ENCODE data around the gene SYCP2L.
A peak's percentile ranks its signal among the peaks of the same experiment; 100 is the strongest.
"Not testable (repeated sequence)": the region's sequence is repeated elsewhere in the genome, so short reads cannot be mapped to it uniquely, and the experiment has no call there.

The SYCP2L gene

DNA sequence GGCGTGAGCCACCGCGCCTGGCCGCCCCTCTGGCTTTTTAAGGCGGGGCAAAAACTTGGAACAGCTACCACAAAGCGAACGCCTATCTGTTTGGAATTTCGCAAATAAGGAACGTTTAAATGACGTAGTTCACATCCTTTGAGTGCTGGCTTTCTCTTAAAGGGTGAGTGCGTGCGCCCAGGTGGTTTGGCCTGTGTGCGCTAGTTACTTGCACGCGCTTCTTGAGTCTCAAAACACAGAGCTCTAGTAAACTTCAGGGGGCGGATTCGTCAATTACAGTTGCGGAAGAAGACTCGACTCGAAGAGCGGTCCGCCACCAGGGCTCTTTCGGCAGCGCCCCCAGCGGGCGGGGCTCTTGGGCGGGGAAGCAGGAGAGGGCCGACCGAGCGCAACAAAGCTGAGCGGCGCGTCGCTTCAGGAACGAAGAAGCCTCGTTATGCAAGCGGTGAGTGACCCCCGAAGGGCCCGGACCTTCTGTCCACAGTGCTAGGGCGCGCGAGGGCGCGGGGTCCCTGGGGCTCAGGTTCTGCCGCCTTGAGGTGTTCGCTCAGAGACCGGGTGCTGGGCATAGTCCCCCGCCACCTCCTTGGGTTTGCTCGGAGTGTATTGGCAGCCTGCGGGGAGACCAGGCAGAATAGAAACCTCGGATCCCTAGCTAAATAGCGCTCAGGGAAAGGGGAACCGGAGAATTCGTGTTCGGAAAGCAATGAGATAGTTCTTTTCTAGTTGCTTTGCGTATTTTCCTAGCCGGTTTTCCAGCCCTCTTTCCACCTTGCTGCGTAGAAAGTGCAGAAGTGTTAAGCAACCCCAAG is at the start of gene SYCP2L:
TSS of gene SYCP2L (plus strand) at position 362 of the 812 bp plus-strand sequence. CDS start at position 437, 75 bp downstream.
- Histone ChIP-seq H3K4me3 (ENCODE audit: low read depth, low read length) (peak within 1 kb of the TSS; percentile 22; the same call in 1 of the 2 replicates), H3K27ac (ENCODE audit: low read depth, low read length) (no peak within 1 kb of the TSS), H3K79me2 (ENCODE audit: control insufficient read depth, insufficient read depth, low read length, unreplicated experiment) (no peaks in the 10 kb centered on the region)

GRCh38 chr6:10837622-10837994 is 49.2 kb upstream of the SYCP2L start:
- H3K27ac ChIP-seq (ENCODE audit: low read depth, low read length): no peak overlapping the region
- peaks cover 76% of the 10 kb centered on the region for H3K27me3 ChIP-seq (ENCODE audit: insufficient read depth, low read length)
- peak overlapping the region; percentile 73 for H3K4me3 ChIP-seq (ENCODE audit: low read depth, low read length)
- H3K36me3 ChIP-seq (ENCODE audit: insufficient read depth, low read length): no peaks in the 10 kb centered on the region
- H3K79me2 ChIP-seq (ENCODE audit: control insufficient read depth, insufficient read depth, low read length, unreplicated experiment): no peaks in the 10 kb centered on the region
- H2AFZ ChIP-seq (ENCODE audit: low read length, unreplicated experiment): peak overlapping the region; percentile 58
- no peaks in the 10 kb centered on the region for H3K4me1 ChIP-seq (ENCODE audit: control insufficient read depth, insufficient read depth, low read length, unreplicated experiment)

More for the DNA sequence above, at the start of gene SYCP2L:
- Histone ChIP-seq H3K4me1 (ENCODE audit: control insufficient read depth, insufficient read depth, low read length, unreplicated experiment) (no peaks in the 10 kb centered on the region), H3K36me3 (ENCODE audit: insufficient read depth, low read length) (no peaks in the 10 kb centered on the region), H3K27me3 (ENCODE audit: insufficient read depth, low read length) (peaks cover 79% of the 10 kb centered on the region), H2AFZ (ENCODE audit: low read length, unreplicated experiment) (no peak within 1 kb of the TSS)

DNA sequence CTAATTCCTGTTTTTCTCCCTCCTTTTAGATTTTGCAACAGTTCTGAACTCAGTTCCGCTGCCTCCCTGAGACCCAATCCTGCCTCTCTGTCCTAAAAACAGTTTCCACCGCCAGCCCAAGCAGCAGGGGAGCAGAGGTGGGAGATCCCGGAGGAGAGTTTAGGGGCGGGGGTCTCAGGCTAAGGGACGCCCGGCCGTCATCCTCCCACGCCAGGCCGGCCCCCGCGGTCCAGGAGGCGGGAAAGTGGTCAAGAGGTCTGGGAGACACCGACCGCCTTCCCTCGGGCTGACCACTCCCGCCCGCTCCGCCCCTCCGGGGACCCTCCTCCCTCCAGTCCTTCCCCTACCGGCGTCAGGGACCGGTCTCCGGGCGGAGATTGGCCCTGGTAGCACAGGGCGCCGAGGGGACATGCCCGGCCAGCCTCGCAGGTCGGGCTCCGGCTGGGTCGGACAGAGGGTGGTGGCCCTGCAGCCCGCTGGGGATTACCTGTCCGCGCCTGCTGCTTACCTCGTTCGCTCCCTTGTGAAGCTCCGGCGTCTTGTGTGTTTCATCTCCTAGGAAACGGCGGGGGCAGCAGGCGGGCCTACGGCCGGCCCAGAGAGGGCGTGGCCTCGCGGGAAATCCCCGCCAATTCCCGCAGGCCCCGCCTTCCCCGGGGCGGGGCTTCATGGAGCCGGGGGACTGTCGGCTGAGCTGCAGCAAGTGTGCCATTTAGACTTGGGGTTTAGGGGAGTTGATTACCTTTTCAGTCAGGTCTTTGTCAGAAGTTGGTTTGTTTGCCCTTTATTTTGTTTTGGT is 48.7 kb upstream of the SYCP2L start, which contains the start of gene MAK:
TSS of gene MAK (minus strand) at position 545 of the 799 bp plus-strand sequence. CDS start 7,891 bp downstream, outside the sequence.
- Histone ChIP-seq H2AFZ (ENCODE audit: low read length, unreplicated experiment) (peak within 1 kb of the TSS; percentile 61), H3K36me3 (ENCODE audit: insufficient read depth, low read length) (no peaks in the 10 kb centered on the region), H3K4me3 (ENCODE audit: low read depth, low read length) (peak within 1 kb of the TSS; percentile 73), H3K27ac (ENCODE audit: low read depth, low read length) (no peak within 1 kb of the TSS), H3K79me2 (ENCODE audit: control insufficient read depth, insufficient read depth, low read length, unreplicated experiment) (no peaks in the 10 kb centered on the region), H3K27me3 (ENCODE audit: insufficient read depth, low read length) (peaks cover 79% of the 10 kb centered on the region), H3K4me1 (ENCODE audit: control insufficient read depth, insufficient read depth, low read length, unreplicated experiment) (no peaks in the 10 kb centered on the region)

GRCh38 chr6:10838794-10839333 is 48.0 kb upstream of the SYCP2L start:
- no peak overlapping the region for H3K27ac ChIP-seq (ENCODE audit: low read depth, low read length)
- H3K79me2 ChIP-seq (ENCODE audit: control insufficient read depth, insufficient read depth, low read length, unreplicated experiment): no peaks in the 10 kb centered on the region
- no peak overlapping the region for H2AFZ ChIP-seq (ENCODE audit: low read length, unreplicated experiment)
- H3K4me1 ChIP-seq (ENCODE audit: control insufficient read depth, insufficient read depth, low read length, unreplicated experiment): no peaks in the 10 kb centered on the region
- no peaks in the 10 kb centered on the region for H3K36me3 ChIP-seq (ENCODE audit: insufficient read depth, low read length)
- H3K27me3 ChIP-seq (ENCODE audit: insufficient read depth, low read length): peaks cover 85% of the 10 kb centered on the region
- peak overlapping the region; percentile 73 for H3K4me3 ChIP-seq (ENCODE audit: low read depth, low read length)

GRCh38 chr6:10843554-10843953 is 43.3 kb upstream of the SYCP2L start:
- no peaks in the 10 kb centered on the region for H3K36me3 ChIP-seq (ENCODE audit: insufficient read depth, low read length)
- no peak overlapping the region for H3K4me3 ChIP-seq (ENCODE audit: low read depth, low read length)

GRCh38 chr6:10847684-10848083 is 39.2 kb upstream of the SYCP2L start:
- no peak overlapping the region for H3K27ac ChIP-seq (ENCODE audit: low read depth, low read length)
- H2AFZ ChIP-seq (ENCODE audit: low read length, unreplicated experiment): no peak overlapping the region
- H3K27me3 ChIP-seq (ENCODE audit: insufficient read depth, low read length): peaks cover 23% of the 10 kb centered on the region
- no peak overlapping the region for H3K4me3 ChIP-seq (ENCODE audit: low read depth, low read length)
- no peaks in the 10 kb centered on the region for H3K36me3 ChIP-seq (ENCODE audit: insufficient read depth, low read length)
- no peaks in the 10 kb centered on the region for H3K79me2 ChIP-seq (ENCODE audit: control insufficient read depth, insufficient read depth, low read length, unreplicated experiment)
- H3K4me1 ChIP-seq (ENCODE audit: control insufficient read depth, insufficient read depth, low read length, unreplicated experiment): no peaks in the 10 kb centered on the region

More at GRCh38 chr6:10843554-10843953, 43.3 kb upstream of the SYCP2L start:
- Histone ChIP-seq H3K27me3 (ENCODE audit: insufficient read depth, low read length) (peaks cover 46% of the 10 kb centered on the region), H3K27ac (ENCODE audit: low read depth, low read length) (no peak overlapping the region), H2AFZ (ENCODE audit: low read length, unreplicated experiment) (no peak overlapping the region), H3K4me1 (ENCODE audit: control insufficient read depth, insufficient read depth, low read length, unreplicated experiment) (no peaks in the 10 kb centered on the region), H3K79me2 (ENCODE audit: control insufficient read depth, insufficient read depth, low read length, unreplicated experiment) (no peaks in the 10 kb centered on the region)

DNA sequence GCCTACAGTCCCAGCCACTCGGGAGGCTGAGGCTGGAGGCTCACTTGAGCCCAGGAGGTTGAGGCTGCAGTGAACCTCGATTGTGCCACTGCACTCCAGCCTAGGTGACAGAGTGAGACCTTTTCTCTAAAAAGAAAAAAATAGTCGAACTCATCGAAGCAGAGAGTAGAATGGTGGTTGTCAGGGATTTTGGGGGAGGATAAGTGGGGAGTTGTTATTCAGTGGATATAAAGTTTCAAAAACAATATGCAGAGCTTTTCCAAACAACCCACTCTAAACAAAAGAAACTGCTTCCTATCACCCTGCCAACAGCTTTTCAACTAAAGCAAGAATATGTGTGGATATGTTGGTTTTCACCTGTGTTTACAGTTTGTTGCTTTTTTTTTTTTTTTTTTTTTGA is 37.0 kb upstream of the SYCP2L start:
- Histone ChIP-seq H2AFZ (ENCODE audit: low read length, unreplicated experiment) (no peak overlapping the region), H3K4me3 (ENCODE audit: low read depth, low read length) (no peak overlapping the region), H3K4me1 (ENCODE audit: control insufficient read depth, insufficient read depth, low read length, unreplicated experiment) (no peaks in the 10 kb centered on the region), H3K27ac (ENCODE audit: low read depth, low read length) (no peak overlapping the region), H3K36me3 (ENCODE audit: insufficient read depth, low read length) (no peaks in the 10 kb centered on the region), H3K27me3 (ENCODE audit: insufficient read depth, low read length) (peaks cover 12% of the 10 kb centered on the region), H3K79me2 (ENCODE audit: control insufficient read depth, insufficient read depth, low read length, unreplicated experiment) (no peaks in the 10 kb centered on the region)

DNA sequence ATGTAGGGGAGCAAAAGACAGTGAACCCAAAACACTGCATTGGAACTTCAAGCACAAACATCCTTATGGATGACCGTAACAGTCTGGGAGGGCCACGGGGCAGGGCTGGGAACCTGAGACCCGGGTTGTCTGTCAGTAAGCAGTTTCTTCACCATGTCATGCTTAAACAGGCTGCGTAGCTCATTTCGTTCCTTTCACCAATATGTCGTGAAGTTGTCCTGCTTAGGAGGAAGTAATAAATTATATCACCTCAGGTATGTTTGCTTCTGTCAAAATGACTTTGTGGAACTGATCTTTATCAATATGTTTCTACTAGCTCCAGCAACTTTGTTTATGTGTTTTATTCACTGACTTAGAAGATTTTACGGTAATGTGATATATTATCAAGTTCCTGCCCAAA is 36.1 kb upstream of the SYCP2L start:
- Histone ChIP-seq H3K27ac (ENCODE audit: low read depth, low read length) (no peak overlapping the region), H3K4me3 (ENCODE audit: low read depth, low read length) (no peak overlapping the region), H3K27me3 (ENCODE audit: insufficient read depth, low read length) (peaks cover 12% of the 10 kb centered on the region), H3K4me1 (ENCODE audit: control insufficient read depth, insufficient read depth, low read length, unreplicated experiment) (no peaks in the 10 kb centered on the region), H3K79me2 (ENCODE audit: control insufficient read depth, insufficient read depth, low read length, unreplicated experiment) (no peaks in the 10 kb centered on the region), H2AFZ (ENCODE audit: low read length, unreplicated experiment) (no peak overlapping the region), H3K36me3 (ENCODE audit: insufficient read depth, low read length) (no peaks in the 10 kb centered on the region)

- no peaks in the 10 kb centered on the region for H3K4me1 ChIP-seq (ENCODE audit: control insufficient read depth, insufficient read depth, low read length, unreplicated experiment)
- no peak overlapping the region for H2AFZ ChIP-seq (ENCODE audit: low read length, unreplicated experiment)
- no peaks in the 10 kb centered on the region for H3K36me3 ChIP-seq (ENCODE audit: insufficient read depth, low read length)
These were observed 34.4 kb upstream of the SYCP2L start for GRCh38 chr6:10852361-10852960.

DNA sequence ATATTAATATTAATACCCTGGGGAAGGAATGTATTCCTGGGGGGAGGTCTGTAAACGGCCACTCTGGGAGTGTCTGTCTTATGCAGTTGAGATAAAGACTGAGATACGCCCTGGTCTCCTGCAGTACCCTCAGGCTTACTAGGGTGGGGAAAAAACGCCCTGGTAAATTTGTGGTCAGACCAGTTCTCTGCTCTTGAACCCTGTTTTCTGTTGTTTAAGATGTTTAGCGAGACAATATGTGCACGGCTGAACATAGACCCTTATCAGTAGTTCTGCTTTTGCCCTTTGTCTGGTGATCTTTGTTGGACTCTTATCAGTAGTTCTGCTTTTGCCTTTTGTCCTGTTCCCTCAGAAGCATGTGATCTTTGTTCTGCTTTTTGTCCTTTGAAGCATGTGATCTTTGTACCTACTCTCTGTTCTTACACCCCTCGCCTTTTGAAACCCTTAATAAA is 33.0 kb upstream of the SYCP2L start:
- not testable (repeated sequence) for H2AFZ ChIP-seq (ENCODE audit: low read length, unreplicated experiment); H3K4me3 ChIP-seq (ENCODE audit: low read depth, low read length); H3K36me3 ChIP-seq (ENCODE audit: insufficient read depth, low read length); H3K27ac ChIP-seq (ENCODE audit: low read depth, low read length); H3K79me2 ChIP-seq (ENCODE audit: control insufficient read depth, insufficient read depth, low read length, unreplicated experiment); H3K4me1 ChIP-seq (ENCODE audit: control insufficient read depth, insufficient read depth, low read length, unreplicated experiment)
- peaks cover 15% of the 10 kb centered on the region for H3K27me3 ChIP-seq (ENCODE audit: insufficient read depth, low read length)

More at GRCh38 chr6:10852361-10852960, 34.4 kb upstream of the SYCP2L start:
- H3K27ac ChIP-seq (ENCODE audit: low read depth, low read length): no peak overlapping the region
- H3K4me3 ChIP-seq (ENCODE audit: low read depth, low read length): no peak overlapping the region
- peaks cover 15% of the 10 kb centered on the region for H3K27me3 ChIP-seq (ENCODE audit: insufficient read depth, low read length)
- H3K79me2 ChIP-seq (ENCODE audit: control insufficient read depth, insufficient read depth, low read length, unreplicated experiment): no peaks in the 10 kb centered on the region
